ENCODE measurements around the gene PDZD8.

DNA sequence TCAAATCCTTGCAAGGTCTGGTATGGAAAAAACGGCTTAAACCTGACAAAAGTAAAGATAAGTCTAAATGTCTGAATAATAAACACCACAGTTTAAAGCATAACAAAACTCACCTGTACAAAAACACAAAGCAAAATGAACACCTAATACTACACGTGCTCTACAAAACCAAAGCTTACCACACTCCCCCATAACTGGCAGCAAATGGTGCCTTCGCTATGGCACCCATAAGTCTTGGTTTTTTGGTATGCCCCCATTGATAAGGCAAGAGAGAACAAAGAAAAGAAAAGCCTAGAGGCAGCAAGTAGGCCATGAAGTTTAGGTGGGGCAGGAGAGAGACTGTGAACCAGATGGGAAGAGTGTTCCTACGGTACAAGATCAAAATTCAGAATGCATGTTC, 34.2 kb downstream of the PDZD8 start:
- TF ChIP-seq, protein P1, sequence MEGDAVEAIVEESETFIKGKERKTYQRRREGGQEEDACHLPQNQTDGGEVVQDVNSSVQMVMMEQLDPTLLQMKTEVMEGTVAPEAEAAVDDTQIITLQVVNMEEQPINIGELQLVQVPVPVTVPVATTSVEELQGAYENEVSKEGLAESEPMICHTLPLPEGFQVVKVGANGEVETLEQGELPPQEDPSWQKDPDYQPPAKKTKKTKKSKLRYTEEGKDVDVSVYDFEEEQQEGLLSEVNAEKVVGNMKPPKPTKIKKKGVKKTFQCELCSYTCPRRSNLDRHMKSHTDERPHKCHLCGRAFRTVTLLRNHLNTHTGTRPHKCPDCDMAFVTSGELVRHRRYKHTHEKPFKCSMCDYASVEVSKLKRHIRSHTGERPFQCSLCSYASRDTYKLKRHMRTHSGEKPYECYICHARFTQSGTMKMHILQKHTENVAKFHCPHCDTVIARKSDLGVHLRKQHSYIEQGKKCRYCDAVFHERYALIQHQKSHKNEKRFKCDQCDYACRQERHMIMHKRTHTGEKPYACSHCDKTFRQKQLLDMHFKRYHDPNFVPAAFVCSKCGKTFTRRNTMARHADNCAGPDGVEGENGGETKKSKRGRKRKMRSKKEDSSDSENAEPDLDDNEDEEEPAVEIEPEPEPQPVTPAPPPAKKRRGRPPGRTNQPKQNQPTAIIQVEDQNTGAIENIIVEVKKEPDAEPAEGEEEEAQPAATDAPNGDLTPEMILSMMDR (IDR thresholded peaks at IDR 0.05), result no peak
- no peak for TF ChIP-seq POLR2A (IDR thresholded peaks at IDR 0.05)
- TF ChIP-seq POLR2AphosphoS5 (IDR thresholded peaks at IDR 0.05; ENCODE audit: insufficient read depth in 1 of 2, low read depth in 1 of 2), result no peak
